Neural crest cell (in vitro differentiated cells): Measurements from ENCODE around the gene PTF1A. TPM values are rescaled to one million over a fixed set of nuclear protein-coding genes. Genes with fewer than 3 reads are reported as not detected.
A peak's percentile ranks its signal among the peaks of the same experiment; 100 is the strongest.

Source experiments
- DNase-seq: peaks from one replicate; pipeline ENCODE4 v3.0.0; 2021; ENCODE audit warnings: low read depth, mixed read lengths, low spot score
- H3K27ac Mint-ChIP-seq: one replicate; pipeline ENCODE4 v1.8.0; 2021; ENCODE audit warnings: mild to moderate bottlenecking, mixed read lengths; ENCODE audit not compliant: unreplicated experiment
- H3K27me3 Mint-ChIP-seq: 2 replicates; pipeline ENCODE4 v1.8.0; 2021; ENCODE audit warnings: low read depth, mild to moderate bottlenecking, mixed read lengths
- H3K36me3 Mint-ChIP-seq: 2 replicates; pipeline ENCODE4 v1.8.0; 2021; ENCODE audit warnings: low read depth, mild to moderate bottlenecking, mixed read lengths
- H3K4me1 Mint-ChIP-seq: 2 replicates; pipeline ENCODE4 v1.8.0; 2021; ENCODE audit warnings: mixed read lengths
- H3K4me3 Mint-ChIP-seq: one replicate; pipeline ENCODE4 v1.8.0; 2021; ENCODE audit warnings: mild to moderate bottlenecking, mixed read lengths
- H3K9me3 Mint-ChIP-seq: 2 replicates; pipeline ENCODE4 v1.8.0; 2021; ENCODE audit warnings: mixed read lengths
- CTCF ChIP-seq: fragments of 200-600 bp; sonication (generic); conservative IDR thresholded peaks from 2 replicates; pipeline ENCODE4 v1.5.0; 2021; ENCODE audit warnings: antibody characterized with exemption, mild to moderate bottlenecking
- total RNA-seq: library from RNA; stranded (reverse); gene quantifications from 2 replicates; pipeline ENCODE4 v1.2.1, GENCODE V29; 2021

PTF1A gene
- total RNA-seq, 1 donor from 2014 or later, result 0.16 TPM

DNA sequence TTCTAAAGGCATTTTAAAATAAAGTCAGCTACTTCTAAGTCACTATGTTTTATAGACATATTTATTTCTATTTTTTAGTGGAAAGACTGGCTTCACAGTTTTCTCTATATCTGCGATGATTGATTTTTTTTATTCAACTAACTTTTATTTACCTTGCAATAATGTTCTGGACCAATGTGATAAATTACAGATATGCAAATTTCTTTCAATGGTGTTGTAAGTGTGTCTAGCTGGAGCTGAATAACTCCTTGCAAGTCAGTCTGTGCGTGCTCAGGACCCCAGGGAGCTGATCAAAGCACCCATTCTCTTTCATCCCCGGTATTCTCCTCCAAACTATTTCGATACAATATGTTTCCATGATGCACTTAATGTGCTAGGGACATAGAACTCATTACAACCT lies 9.7 kb downstream of the PTF1A start:
- TF ChIP-seq CTCF, result no peak
- H3K4me3 Mint-ChIP-seq, result no peak overlapping the region
- DNase-seq, result no peak
- peaks cover 93% of the 10 kb centered on the region for H3K27me3 Mint-ChIP-seq
- no peaks in the 10 kb centered on the region for H3K36me3 Mint-ChIP-seq
- H3K9me3 Mint-ChIP-seq, result no peaks in the 10 kb centered on the region
- H3K27ac Mint-ChIP-seq, result no peak overlapping the region
- peaks cover 14% of the 10 kb centered on the region for H3K4me1 Mint-ChIP-seq

DNA sequence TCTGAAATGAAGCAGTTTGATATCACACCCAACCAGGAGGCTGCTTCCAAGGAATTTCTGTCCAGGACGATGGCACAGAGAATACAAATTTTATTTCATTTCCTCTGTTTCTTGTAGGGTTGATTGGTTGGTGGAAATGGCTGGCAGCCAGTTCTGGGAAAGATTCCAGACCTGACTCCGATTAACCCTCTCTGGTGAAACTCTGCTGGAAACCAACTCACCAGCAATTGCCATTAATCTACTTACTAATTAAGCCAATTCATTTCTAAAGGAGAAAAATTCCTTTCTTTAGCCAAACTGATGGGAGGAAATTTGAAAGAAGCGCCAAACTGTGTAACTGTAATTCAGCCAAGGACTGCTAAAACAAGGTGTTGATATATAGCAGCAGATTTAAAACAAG lies 10.7 kb downstream of the PTF1A start:
- Mint-ChIP-seq H3K36me3 (no peaks in the 10 kb centered on the region), H3K27me3 (peaks cover 93% of the 10 kb centered on the region), H3K9me3 (no peaks in the 10 kb centered on the region), H3K4me1 (peaks cover 19% of the 10 kb centered on the region), H3K4me3 (no peak overlapping the region), H3K27ac (no peak overlapping the region)
- no peak for TF ChIP-seq CTCF
- DNase-seq, result no peak

GRCh38 chr10:23203369-23204325 lies 11.5 kb downstream of the PTF1A start:
- DNase-seq, result no peak
- no peaks in the 10 kb centered on the region for H3K36me3 Mint-ChIP-seq
- no peak for TF ChIP-seq CTCF

GRCh38 chr10:23204773-23205172 lies 12.7 kb downstream of the PTF1A start:
- peaks cover 93% of the 10 kb centered on the region for H3K27me3 Mint-ChIP-seq
- H3K27ac Mint-ChIP-seq, result no peak overlapping the region
- no peak for TF ChIP-seq CTCF
- DNase-seq, result no peak
- no peaks in the 10 kb centered on the region for H3K36me3 Mint-ChIP-seq
- H3K9me3 Mint-ChIP-seq, result no peaks in the 10 kb centered on the region
- peak overlapping the region; percentile 60 for H3K4me3 Mint-ChIP-seq
- peaks cover 20% of the 10 kb centered on the region for H3K4me1 Mint-ChIP-seq

More at GRCh38 chr10:23203369-23204325, 11.5 kb downstream of the PTF1A start:
- H3K4me3 Mint-ChIP-seq, result no peak overlapping the region
- peaks cover 20% of the 10 kb centered on the region for H3K4me1 Mint-ChIP-seq
- no peak overlapping the region for H3K27ac Mint-ChIP-seq
- H3K9me3 Mint-ChIP-seq, result no peaks in the 10 kb centered on the region
- H3K27me3 Mint-ChIP-seq, result peaks cover 93% of the 10 kb centered on the region

GRCh38 chr10:23205972-23206642 lies 14.0 kb downstream of the PTF1A start:
- H3K27ac Mint-ChIP-seq, result peak overlapping the region; percentile 29
- H3K9me3 Mint-ChIP-seq, result no peaks in the 10 kb centered on the region
- DNase-seq, result no peak
- no peak for TF ChIP-seq CTCF
- H3K4me3 Mint-ChIP-seq, result no peak overlapping the region
- peaks cover 20% of the 10 kb centered on the region for H3K4me1 Mint-ChIP-seq
- H3K36me3 Mint-ChIP-seq, result no peaks in the 10 kb centered on the region
- H3K27me3 Mint-ChIP-seq, result peaks cover 93% of the 10 kb centered on the region
